COLO668 (cell line): Measurements from ENCODE around the gene EXOC1L.
"Not testable (repeated sequence)": the region's sequence is repeated elsewhere in the genome, so short reads cannot be mapped to it uniquely, and the experiment has no call there.

ENCODE experiments used
- DNase-seq: peaks from one replicate; lab custom pipeline; 2025; ENCODE audit not compliant: unreplicated experiment; lab: John Stamatoyannopoulos, UW

Gene EXOC1L

DNA sequence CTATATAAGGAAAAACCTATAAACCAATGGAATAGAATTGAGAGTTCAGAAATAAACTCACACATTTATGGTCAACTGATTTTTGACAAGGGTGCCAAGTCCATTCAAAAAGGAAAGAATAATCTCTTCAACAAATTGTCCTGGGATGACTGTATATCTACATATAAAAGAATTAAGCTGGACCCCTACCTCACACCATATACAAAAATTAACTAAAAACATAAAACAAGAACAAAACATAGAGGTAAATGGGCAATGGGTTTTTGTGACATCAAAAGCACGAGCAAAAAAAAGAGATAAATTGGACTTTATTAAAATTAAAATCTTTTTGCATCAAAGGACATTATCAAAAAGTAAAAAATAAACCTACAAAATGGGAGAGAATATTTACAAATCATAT, 18.3 kb downstream of the EXOC1L start:
- no peak for DNase-seq

DNA sequence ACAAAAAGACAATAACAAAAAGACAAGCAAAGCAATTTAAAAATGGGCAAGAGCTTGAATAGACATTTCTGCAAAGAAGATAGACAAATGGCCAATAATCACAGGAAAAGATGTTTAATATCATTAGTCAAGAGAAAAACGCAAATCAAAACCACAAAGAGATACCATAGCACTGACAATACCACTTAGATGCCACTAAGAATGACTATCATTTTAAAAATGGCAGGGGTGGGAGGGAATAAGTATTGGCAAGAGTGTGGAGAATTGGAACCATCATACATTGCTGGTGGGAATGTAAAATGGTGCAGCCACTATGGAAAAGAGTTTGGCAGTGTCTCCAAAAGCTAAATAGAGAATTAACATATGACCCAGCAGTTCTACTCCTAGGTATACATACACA, 18.8 kb downstream of the EXOC1L start:
- no peak for DNase-seq

DNA sequence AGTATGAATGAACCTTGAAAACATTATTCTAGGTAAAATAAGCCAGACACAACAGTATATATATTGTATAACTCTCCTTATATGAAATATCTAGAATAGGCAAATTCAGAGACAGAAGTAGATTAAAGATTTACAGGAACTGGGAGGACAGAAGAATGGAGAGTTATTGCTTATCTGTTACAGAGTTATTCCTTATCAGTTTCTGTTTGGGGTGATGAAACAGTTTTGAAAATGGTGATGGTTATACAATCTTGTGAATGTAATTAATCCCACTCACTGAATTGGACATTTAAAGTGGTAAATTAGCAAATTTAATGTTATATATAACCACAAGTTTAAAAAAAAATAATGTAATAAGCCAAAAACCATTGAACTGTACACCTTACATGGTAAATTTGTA, 19.4 kb downstream of the EXOC1L start:
- DNase-seq: no peak

DNA sequence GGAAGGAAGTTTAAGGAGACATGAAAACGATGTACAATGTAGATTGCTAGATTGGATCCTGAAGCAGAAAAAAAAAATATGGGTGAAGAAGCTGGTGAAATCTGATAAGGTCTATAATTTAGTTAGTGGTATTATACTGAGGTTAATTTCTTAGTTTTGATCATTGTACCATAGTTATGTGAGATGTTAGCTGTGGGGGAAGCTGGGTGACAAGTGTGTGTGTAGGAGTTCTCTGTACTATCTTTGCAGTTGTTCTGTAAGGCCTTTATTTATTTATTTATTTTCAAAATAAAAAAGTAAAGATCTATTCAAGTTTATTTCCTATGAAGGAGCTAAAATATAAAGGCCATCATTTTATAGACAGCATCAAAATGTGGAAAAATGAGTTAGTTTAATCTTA, 21.4 kb downstream of the EXOC1L start:
- DNase-seq: no peak

DNA sequence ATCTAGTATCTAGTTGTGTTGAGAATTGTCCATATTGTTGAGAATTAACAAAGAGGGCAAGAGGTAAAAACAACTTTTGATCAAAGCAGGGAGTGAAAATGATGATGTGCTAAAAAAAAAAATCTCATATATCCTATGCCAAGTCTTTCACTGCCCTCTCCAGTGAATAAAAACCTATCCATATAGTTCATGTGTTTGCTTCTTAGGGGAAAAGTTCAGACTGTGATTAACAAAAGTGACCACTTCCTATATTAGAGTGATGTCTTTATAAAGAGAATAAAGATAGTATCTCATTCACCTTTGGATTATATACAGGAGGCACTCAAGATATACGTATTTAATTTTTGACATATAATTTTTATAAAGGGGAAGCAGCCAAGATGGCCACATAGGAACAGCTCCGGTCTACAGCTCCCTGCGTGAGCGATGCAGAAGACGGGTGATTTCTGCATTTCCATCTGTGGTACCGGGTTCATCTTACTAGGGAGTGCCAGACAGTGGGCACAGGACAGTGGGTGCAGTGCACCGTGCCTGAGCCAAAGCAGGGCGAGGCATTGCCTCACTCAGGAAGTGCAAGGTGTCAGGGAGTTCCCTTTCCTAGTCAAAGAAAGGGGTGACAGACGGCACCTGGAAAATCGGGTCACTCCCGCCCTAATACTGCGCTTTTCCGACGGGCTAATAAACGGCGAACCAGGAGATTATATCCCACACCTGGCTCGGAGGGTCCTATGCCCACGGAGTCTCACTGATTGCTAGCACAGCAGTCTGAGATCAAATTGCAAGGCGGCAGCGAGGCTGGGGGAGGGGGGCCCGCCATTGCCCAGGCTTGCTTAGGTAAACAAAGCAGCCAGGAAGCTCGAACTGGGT, 22.0 kb downstream of the EXOC1L start:
- peak; percentile 12 for DNase-seq

DNA sequence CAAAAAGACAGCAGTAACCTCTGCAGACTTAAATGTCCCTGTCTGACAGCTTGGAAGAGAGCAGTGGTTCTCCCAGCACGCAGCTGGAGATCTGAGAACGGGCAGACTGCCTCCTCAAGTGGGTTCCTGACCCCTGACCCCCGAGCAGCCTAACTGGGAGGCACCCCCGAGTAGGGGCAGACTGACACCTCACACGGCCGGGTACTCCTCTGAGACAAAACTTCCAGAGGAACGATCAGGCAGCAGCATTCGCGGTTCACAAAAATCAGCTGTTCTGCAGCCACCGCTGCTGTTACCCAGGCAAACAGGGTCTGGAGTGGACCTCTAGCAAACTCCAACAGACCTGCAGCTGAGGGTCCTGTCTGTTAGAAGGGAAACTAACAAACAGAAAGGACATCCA, 22.7 kb downstream of the EXOC1L start:
- not testable (repeated sequence) for DNase-seq

DNA sequence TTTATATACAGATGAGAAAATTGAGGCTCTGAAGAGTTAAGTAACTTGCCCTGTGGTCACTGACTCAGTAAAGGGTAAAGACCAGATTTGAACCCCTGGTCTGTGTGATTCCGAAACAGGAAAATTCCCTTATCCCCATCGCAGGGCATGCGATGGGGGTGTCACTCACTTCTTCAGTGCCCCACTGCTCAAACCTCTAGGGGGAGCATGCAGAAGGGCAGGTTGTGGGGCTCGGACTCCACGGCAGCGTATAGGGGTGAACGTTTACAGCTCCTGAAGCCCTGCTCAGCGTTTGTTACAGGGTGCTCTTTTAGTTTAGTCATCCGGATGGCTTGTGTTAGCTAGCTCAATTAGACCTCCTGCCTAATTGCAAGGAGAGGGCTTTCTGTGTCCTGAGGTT, 30.1 kb downstream of the EXOC1L start:
- DNase-seq: no peak

DNA sequence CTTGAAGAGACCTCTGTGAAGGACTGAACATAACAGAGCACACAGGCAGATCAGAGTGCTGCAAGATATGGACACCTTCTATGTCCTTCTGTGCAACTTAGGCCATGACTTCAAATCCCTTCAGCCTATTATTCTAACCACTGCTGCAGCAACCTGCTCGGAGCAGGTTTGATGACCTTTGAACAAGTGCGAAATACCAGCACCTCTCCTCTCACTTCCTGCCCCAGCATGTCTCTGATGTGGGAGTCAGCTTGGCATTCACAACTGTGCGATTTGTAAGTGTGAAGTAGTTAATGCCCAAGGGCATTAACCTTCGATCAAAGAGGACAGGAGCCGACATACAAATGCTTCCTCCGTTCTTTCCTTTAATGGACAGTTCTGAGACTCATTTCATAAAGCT, 32.3 kb downstream of the EXOC1L start:
- no peak for DNase-seq

DNA sequence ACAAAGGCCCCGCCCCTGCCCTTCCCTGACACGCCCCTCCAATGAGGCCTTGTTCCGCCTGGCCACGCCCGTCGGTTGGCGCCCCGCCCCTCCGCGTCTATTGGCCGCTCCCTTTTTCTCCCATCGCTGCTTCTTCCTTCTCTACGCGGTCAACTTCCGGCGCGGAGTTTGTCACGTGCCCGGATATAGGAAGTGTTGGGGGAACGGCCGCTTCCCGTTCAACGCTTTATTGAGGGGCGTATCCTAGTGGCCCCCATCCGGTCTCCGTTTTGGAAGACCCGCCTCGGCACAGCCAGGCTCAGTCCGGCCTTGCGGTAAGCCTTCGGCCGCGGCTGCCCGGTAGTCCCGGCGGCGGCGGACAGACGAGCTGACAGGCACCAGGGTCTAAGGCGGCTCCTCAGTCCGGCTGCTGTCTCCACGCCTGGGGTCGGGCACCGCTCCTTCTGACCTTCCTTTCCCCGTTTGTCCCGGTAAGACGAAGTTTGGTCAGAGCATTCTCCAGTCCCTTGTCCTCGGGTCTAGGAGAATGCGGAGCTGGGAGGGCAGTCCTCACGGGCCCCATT, 34.0 kb downstream of the EXOC1L start, which contains the start of gene EXOC1:
EXOC1 (plus strand) TSS at position 165 of the 563 bp plus-strand sequence. CDS start 4,676 bp downstream, outside the sequence.
- DNase-seq: peak; percentile 96

DNA sequence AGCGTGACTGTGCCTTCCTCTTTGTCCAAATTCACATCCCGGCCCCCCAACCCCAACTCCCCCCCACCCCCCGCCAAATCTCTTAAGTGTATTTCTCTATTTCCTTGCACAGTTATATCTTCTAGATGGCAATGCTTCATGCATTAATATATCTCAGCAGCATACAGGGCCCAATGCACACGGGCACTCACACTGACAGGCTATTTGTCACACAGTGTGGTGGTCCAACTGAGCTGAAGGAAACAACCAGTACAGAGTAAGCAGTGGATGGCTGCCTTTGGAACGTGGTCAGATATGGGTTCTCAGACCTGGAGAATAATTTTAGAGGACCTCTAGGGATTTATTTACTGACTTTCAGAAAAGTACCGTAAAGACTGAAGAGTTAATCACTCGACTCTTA, 34.5 kb downstream of the EXOC1L start:
- no peak for DNase-seq

DNA sequence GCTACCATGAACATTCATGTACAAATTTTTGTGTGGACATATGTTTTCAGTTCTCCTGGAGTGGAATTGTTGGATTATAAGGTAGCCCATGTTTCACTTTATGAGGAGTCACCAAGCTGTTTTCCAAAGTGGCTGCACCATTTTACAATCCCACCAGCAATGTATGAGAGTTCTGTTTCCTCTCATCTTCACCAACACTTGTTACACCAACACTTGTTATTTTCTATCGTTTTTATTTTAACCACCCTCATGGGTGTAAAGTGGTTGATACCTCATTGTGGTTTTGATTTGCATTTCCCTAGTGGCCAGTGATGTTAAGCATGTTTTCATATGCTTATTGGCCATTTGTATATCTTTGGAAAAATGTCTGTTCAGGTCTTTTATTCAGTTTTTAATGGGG, 38.0 kb downstream of the EXOC1L start:
- DNase-seq: no peak

DNA sequence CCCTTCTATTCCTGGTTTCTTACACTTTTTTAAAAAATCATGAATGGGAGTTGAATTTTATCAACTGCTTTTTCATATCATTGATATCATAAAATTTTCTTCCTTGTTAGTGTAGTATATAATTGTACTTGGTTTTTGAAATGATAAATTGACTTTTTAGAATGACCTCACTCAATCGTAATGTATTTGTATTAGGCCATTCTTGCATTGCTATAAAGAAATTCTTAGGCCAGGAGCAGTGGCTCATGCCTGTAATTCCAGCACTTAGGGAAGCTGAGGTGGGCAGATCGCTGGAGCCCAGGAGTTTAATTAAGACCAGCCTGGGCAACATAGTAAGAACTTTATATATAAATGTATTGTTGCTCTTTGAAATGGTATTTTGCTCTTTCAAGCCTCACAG, 40.1 kb downstream of the EXOC1L start:
- DNase-seq: no peak

DNA sequence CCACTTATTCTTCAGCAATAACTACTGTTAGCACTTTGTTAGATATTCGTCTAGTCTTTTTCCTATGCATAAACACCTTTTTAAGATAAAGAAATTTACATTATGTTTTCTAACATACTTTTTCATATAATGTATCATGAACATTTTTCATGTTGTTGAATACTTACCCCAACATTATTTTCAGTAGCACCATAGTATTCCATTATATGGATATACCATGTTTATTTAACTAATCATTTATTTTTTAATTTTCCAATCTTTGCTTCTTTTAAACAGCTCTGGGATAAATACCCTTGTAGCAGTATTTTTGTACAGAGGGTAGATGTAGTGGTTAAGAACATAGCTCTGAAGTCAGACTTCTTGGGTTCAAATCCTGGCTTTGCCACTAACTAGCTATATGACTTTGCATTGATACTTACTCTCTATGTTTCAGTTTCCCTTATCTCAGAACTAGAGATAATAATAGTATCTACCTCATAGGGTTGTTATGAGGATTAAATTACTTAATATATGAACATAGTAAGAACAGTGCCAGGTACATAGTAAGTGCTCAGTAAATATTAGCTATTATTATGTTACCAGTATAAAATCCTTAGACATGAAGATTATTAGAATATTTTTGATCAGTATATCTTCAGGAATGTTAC, 45.1 kb downstream of the EXOC1L start:
- no peak for DNase-seq

DNA sequence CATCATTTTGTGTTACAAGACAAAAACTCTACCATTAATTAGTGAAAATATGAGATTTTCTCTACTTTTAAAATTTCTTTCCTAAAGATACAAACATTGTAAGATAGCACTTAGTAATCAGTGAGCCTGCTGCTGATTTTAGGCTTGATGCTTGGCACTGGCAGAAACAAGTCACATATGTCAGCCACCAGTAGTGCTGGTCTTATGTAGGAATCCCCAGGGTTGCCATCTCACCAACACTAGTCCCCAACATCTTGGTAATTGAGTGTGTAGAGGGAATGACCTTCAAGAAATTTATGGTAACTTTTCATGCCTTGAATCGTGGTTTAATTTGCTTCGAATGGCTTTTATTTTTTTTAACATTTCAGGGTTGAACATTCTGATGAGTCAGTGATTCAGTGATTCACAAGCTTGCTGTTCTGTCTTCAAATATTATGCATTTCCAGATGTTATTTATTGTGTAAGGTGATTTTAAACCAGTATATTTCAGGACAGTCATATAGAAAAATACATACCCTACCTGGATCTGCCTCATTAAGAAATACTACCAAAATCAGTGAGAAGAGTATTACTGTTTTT, 45.7 kb downstream of the EXOC1L start:
- DNase-seq: no peak

DNA sequence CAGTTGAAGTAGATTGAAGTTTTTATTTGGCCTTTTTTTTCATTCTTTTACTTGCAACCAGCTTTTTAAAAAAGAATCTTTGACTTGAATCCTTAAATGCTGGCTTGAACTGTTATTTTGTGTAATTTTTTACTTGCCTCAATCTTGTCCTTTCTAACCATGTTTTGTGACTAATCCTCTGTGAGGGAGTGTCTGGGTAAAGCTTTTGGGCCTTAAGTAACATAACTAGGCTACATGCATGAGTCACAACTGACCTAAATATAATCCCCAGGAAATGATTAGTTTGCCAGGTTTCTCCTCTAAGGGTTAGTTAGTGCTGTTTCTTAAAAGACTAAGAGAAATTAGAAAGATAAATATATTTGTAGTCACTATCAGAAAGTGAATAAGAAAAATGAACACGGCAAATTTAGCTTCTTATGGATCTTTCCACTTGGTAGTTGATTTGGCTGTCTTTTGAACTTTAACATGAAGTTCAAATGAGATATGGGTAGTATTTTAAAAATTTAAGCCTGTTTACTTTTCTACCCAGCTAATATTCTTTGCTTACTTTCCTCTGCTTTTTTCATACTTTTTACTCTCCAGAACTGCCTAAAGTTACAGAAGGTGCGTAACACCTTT, 46.8 kb downstream of the EXOC1L start:
- no peak for DNase-seq

DNA sequence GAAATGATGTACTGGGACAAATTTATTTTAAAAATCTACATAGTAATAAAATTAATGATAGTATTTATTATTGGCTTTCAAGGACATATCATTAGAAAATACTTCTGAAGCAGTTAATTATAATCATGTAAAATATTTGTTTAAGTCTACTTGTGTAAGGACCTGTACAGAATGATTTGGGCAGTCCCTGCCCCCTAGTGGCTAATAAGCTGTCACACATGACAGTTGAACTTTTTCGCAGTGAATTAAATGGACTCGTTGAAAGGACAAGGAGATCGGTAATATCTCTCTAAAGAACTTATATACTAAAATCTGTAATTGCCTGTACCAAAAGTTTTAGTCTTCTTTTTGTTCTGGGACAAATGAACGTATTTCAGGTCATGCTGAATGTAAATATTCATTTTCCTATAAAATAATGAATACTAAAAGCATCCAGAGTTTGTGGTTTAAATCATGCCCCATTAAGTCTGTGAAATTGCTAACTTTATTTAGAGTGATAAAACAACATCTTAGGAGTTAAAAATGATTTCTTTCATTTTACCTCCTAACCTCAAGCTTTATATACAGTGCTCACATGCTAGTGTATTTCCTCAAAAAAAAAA, 47.5 kb downstream of the EXOC1L start:
- DNase-seq: peak; percentile 3

DNA sequence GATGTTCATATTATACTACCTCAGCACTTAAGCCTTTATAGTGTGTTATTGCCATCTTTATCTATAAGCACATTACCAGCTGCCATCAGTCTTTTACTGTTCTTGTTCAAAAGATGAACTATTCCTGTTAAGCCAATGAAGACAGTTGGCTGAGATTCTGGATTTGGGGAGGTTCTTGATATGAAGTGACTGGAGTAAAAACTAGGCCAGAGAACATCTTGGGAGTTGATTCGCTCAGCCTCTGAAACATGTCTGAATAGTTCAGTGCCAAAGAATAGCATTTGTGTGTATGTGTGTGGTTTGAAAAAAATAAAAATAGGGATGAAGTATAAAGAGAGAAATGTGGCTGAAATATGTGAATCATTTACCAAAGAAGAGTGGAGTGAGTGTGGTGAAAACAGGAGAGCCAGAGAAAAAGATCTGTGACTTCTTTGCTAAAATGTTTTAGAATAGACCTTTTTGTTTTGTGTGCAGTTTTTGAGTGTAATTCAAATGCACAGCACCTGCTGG, 49.0 kb downstream of the EXOC1L start:
- no peak for DNase-seq

DNA sequence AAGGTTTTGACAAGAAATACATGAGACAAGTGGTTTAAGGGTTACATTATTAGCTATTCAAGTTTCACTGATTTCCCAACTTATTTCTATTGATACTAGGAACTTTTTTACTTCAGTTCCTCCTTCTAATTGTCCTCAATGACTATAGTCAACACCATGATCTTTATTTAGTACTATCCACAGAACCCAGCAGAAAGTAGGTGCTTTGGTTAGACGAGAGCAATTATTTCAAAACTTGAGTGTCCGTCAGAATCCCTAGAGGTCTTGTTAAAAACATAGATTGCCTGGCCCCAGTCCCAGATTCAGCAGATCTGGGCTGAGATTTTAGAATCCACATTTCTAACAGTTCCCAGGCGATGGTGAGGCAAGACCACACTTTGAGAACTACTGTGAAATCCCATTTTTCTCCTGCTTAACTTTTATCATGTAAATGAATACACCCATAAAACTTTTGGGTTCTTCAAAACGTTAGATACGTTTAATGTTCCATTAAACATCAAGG, 51.8 kb downstream of the EXOC1L start:
- DNase-seq: no peak

DNA sequence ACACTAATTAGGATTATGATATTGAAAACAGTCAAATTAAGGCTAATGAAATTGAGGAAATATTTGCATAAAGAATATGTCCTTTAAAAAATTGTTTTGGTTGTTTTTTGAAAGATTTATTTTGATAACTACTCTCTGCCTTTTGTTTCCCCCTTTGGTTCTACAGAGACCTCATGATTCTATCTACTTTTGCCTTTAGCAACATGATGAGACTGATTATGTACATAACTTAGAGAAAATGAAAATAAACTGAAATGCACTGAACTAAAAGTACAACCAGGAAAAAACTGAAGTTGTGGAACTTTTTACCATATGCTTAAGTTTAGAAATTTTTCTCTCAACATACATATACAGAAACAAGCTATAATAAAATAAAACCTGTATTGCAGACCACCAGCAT, 55.2 kb downstream of the EXOC1L start:
- DNase-seq: no peak

DNA sequence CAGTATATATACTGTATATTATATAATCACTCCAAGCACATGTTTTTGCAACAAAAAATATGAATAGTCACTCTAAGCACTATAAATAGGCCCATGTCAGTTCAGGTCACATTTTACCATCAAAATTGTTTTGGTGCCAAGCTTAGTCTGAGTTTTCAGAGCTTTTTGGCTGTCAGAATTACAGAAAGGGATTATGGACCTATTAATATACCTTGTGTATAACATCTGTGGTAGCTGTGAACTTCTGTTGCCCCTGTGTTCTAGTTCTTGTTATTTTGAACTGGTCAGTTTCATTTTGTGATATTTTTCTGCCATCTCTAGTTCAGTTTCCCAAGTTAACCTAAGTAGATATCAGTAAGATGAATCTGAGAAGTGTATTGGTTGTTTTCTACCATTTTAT, 56.8 kb downstream of the EXOC1L start:
- no peak for DNase-seq

DNA sequence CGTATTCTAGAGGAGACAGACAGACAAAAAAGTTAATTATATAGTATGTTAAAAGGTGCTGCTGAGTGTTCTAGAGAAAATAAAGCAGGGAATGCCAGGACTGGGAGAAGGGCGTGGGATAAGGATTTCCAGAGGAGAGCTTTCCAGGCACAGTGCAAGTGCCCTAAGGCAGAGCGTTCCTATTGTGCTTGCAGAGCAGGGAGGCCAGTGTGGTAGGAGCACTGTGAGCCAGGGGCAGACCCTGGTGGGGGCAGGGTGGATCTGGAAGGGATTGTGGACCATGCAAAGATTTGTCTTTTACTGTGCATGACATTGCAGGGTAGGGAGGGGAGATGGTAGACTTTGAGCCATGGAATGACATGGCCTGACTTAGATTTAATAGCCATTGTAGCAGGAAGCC, 59.6 kb downstream of the EXOC1L start:
- DNase-seq: no peak
